ENCODE results near the gene MYO15A.

MYO15A gene

DNA sequence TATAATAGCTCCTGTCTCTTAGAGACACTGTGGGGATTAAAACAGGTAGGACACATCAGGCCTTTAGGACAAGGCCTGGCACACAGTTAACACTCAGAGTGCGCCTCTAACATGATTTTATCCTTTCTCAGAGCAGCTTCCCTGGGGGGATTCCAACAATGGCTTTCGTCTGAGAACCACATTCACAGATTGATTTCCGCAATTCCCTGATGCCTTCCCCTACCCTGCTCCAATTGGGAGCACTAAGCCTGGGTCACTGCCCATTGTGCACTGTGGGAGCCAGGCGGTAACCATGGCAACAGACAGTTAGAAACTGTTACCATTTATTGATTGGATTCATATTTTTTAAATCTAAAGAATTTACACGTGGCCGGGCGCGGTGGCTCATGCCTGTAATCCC lies 69.2 kb downstream of the MYO15A start:
- Histone ChIP-seq H3K9ac (no peak overlapping the region), H3K9me3 (ENCODE audit: control insufficient read depth, low read length) (no peaks in the 10 kb centered on the region), H2AFZ (no peak overlapping the region), H3K4me1 (peaks cover 7% of the 10 kb centered on the region), H3K27me3 (ENCODE audit: control insufficient read depth, insufficient read depth, low read length) (no peaks in the 10 kb centered on the region), H3K27ac (no peak overlapping the region), H3K4me3 (ENCODE audit: low read depth, low read length) (no peak overlapping the region), H3K79me2 (no peaks in the 10 kb centered on the region), H3K36me3 (ENCODE audit: control insufficient read depth, insufficient read depth, low read length) (no peaks in the 10 kb centered on the region), H3K4me2 (ENCODE audit: low read length) (no peak overlapping the region)
- no peak for TF ChIP-seq CTCF (IDR thresholded peaks at IDR 0.05)

DNA sequence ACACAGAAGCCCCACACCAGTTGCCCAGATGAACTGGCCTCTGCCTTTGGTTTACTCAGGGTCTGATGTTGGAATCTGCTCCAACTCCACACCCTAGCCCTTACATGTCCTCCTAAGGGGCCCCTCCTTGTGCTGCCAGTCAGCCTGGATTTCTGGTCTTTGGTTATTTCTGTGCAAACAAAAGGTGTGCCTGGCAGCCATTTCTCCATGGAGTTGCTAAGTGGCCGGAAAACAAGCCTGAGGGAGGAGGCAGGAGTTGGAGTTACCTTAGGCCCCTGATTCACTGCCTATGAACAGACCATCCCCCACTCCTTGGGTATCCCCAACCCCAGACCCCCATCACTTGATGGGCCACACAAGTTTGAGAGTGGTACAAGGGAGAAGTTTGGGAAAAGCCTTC lies 70.6 kb downstream of the MYO15A start:
- Histone ChIP-seq H3K27me3 (ENCODE audit: control insufficient read depth, insufficient read depth, low read length) (no peaks in the 10 kb centered on the region), H3K27ac (no peak overlapping the region), H3K4me2 (ENCODE audit: low read length) (no peak overlapping the region), H3K9me3 (ENCODE audit: control insufficient read depth, low read length) (no peaks in the 10 kb centered on the region), H2AFZ (no peak overlapping the region), H3K9ac (no peak overlapping the region), H3K4me1 (peaks cover 7% of the 10 kb centered on the region), H3K36me3 (ENCODE audit: control insufficient read depth, insufficient read depth, low read length) (no peaks in the 10 kb centered on the region), H3K4me3 (ENCODE audit: low read depth, low read length) (no peak overlapping the region), H3K79me2 (peaks cover 5% of the 10 kb centered on the region)
- TF ChIP-seq CTCF (IDR thresholded peaks at IDR 0.05), result no peak

DNA sequence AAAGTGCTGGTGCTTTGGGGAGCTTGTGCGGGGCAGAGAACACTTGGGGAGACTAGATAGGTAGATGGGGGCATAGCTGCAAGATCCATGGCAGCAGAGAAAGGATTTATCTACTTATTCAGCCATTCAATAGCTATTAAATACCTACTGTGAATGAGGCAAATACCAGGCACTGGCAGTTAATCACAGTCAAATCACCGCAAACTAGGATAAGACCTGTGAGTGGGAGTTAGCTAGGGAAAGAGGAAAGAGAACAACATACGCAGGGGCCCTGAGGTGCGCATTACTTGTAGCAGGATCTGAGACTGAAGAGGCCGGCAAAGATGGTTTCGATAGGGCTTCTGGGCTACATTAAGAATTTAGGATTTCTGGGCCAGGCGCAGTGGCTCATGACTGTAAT lies 71.2 kb downstream of the MYO15A start:
- H3K79me2 ChIP-seq, result peaks cover 11% of the 10 kb centered on the region
- no peaks in the 10 kb centered on the region for H3K9me3 ChIP-seq (ENCODE audit: control insufficient read depth, low read length)
- H3K36me3 ChIP-seq (ENCODE audit: control insufficient read depth, insufficient read depth, low read length), result no peaks in the 10 kb centered on the region
- H2AFZ ChIP-seq, result no peak overlapping the region
- no peak overlapping the region for H3K9ac ChIP-seq
- no peak for TF ChIP-seq CTCF (IDR thresholded peaks at IDR 0.05)
- no peak overlapping the region for H3K4me2 ChIP-seq (ENCODE audit: low read length)
- no peak overlapping the region for H3K4me3 ChIP-seq (ENCODE audit: low read depth, low read length)
- peaks cover 7% of the 10 kb centered on the region for H3K4me1 ChIP-seq
- no peak overlapping the region for H3K27ac ChIP-seq
- H3K27me3 ChIP-seq (ENCODE audit: control insufficient read depth, insufficient read depth, low read length), result no peaks in the 10 kb centered on the region

DNA sequence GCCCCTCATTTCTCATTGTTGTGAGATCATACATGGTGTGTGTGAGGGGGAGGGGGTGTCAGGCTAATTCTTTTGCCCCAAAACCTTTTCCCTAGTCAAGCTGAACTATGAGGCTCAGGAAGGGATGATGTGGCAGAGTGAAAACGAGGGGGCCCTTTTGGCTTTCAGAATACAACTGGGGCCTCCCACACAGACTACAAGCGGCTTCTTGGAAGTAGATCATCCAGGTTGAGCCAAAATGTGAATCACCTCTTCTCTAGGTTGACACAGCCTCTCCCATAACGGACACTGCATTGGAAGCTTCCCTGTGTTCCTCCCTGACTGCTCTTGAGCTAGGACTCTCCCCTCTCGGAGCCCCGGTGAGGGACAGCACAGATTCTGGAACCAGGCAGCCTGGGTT lies 72.8 kb downstream of the MYO15A start:
- Histone ChIP-seq H3K4me2 (ENCODE audit: low read length) (no peak overlapping the region), H3K9me3 (ENCODE audit: control insufficient read depth, low read length) (no peaks in the 10 kb centered on the region), H3K79me2 (peaks cover 24% of the 10 kb centered on the region), H3K27ac (no peak overlapping the region), H2AFZ (no peak overlapping the region), H3K4me3 (ENCODE audit: low read depth, low read length) (no peak overlapping the region), H3K9ac (no peak overlapping the region), H3K4me1 (peaks cover 18% of the 10 kb centered on the region), H3K27me3 (ENCODE audit: control insufficient read depth, insufficient read depth, low read length) (no peaks in the 10 kb centered on the region), H3K36me3 (ENCODE audit: control insufficient read depth, insufficient read depth, low read length) (no peaks in the 10 kb centered on the region)
- TF ChIP-seq CTCF (IDR thresholded peaks at IDR 0.05), result no peak

GRCh38 chr17:18182110-18182977 lies 73.8 kb downstream of the MYO15A start:
- Histone ChIP-seq H2AFZ (peak overlapping the region; percentile 97), H3K79me2 (peaks cover 33% of the 10 kb centered on the region), H3K9me3 (ENCODE audit: control insufficient read depth, low read length) (no peaks in the 10 kb centered on the region), H3K27ac (peak overlapping the region; percentile 98), H3K4me3 (ENCODE audit: low read depth, low read length) (peak overlapping the region; percentile 90), H3K4me2 (ENCODE audit: low read length) (peak overlapping the region; percentile 99), H3K9ac (peak overlapping the region; percentile 75), H3K4me1 (peaks cover 23% of the 10 kb centered on the region), H3K36me3 (ENCODE audit: control insufficient read depth, insufficient read depth, low read length) (no peaks in the 10 kb centered on the region), H3K27me3 (ENCODE audit: control insufficient read depth, insufficient read depth, low read length) (no peaks in the 10 kb centered on the region)
- TF ChIP-seq CTCF (IDR thresholded peaks at IDR 0.05), result no peak
